ENCODE data around the gene TSPAN7. TPM values are rescaled to one million over a fixed set of nuclear protein-coding genes. Genes with fewer than 3 reads are reported as not detected.

TSPAN7 gene
- total RNA-seq, 1 experiment from 2014 or later = not detected

DNA sequence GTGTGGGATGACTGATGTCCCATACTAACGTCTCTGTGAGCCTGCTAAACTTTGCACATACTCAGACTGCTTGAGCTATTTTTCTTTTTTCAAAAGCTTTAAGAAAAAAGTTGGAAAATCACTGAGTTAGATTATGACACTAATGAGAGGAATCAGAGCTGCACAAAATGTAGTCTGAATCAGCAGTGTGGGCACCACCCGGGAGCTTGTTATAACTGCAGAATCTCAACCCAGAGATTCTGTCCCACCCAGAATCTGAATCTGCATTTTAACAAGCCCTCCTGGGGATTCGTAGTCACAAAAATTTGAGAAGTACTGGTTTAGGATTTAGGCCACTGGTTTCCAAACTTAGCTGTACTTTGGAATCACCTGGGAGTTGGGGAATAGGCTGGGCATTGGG, 137.8 kb downstream of the TSPAN7 start:
- CTCF ChIA-PET = no interaction called here
- Histone ChIP-seq H3F3A (ENCODE audit: low read length, unreplicated experiment) (no peaks in the 10 kb centered on the region), H2AFZ (ENCODE audit: low read length) (no peak overlapping the region), H3K4me1 (ENCODE audit: insufficient read depth, low read length) (no peaks in the 10 kb centered on the region), H3K9me2 (replicated peaks; ENCODE audit: low read length) (no peaks in the 10 kb centered on the region), H4K20me1 (ENCODE audit: low read length) (no peaks in the 10 kb centered on the region), H3K4me3 (ENCODE audit: low read length) (no peak overlapping the region), H3K4me2 (ENCODE audit: low read length) (no peak overlapping the region), H3K79me2 (ENCODE audit: low read length) (no peaks in the 10 kb centered on the region), H3K27me3 (ENCODE audit: low read length) (peaks cover 17% of the 10 kb centered on the region; the same call in 1 of the 2 replicates), H3K9me3 (ENCODE audit: low read length) (no peaks in the 10 kb centered on the region), H3K27ac (ENCODE audit: low read length) (no peak overlapping the region), H3K9ac (ENCODE audit: low read length) (no peak overlapping the region), H3K36me3 (ENCODE audit: low read depth, low read length) (no peaks in the 10 kb centered on the region)
- ATAC-seq = no peak
- POLR2A ChIA-PET (ENCODE audit: unreplicated experiment) = no interaction called here
- intact Hi-C loops (cut with micrococcal nuclease) = no loop called here
- no peak for DNase-seq
- no TSS peak for BruUV-seq (replicated peaks)
- no peak for TF ChIP-seq EZH2phosphoT487 (IDR thresholded peaks at IDR 0.05; ENCODE audit: borderline replicate concordance, low read length)
- TF ChIP-seq, protein P1, sequence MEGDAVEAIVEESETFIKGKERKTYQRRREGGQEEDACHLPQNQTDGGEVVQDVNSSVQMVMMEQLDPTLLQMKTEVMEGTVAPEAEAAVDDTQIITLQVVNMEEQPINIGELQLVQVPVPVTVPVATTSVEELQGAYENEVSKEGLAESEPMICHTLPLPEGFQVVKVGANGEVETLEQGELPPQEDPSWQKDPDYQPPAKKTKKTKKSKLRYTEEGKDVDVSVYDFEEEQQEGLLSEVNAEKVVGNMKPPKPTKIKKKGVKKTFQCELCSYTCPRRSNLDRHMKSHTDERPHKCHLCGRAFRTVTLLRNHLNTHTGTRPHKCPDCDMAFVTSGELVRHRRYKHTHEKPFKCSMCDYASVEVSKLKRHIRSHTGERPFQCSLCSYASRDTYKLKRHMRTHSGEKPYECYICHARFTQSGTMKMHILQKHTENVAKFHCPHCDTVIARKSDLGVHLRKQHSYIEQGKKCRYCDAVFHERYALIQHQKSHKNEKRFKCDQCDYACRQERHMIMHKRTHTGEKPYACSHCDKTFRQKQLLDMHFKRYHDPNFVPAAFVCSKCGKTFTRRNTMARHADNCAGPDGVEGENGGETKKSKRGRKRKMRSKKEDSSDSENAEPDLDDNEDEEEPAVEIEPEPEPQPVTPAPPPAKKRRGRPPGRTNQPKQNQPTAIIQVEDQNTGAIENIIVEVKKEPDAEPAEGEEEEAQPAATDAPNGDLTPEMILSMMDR (conservative IDR thresholded peaks at IDR 0.05; ENCODE audit: low read depth, low read length) = no peak
- no peak for TF ChIP-seq EZH2 (IDR thresholded peaks at IDR 0.05; ENCODE audit: low read length, unreplicated experiment)

DNA sequence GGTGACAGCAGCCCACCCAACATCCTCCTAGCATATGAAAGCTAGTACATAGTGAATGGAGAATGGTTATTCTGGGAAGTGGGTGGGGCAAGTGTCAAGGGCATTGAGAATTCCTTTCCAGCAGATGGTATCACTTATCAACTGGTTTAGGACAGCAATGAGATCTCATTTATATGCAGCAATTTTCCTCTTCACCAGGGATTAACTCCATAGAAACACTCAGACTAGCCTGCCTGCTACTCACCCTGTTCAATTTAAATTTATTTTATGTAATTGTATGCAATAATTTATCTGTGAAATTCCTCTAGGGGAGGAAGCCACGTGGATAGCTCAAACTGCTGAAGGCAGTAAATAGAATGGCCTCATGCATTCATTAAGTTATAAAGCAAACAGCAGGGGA, 138.4 kb downstream of the TSPAN7 start:
- Histone ChIP-seq H3K27ac (ENCODE audit: low read length) (no peak overlapping the region), H3K9ac (ENCODE audit: low read length) (no peak overlapping the region), H3K79me2 (ENCODE audit: low read length) (no peaks in the 10 kb centered on the region), H3K27me3 (ENCODE audit: low read length) (peaks cover 17% of the 10 kb centered on the region; the same call in 1 of the 2 replicates), H3K36me3 (ENCODE audit: low read depth, low read length) (no peaks in the 10 kb centered on the region), H3K9me2 (replicated peaks; ENCODE audit: low read length) (no peaks in the 10 kb centered on the region), H3K9me3 (ENCODE audit: low read length) (no peaks in the 10 kb centered on the region), H2AFZ (ENCODE audit: low read length) (no peak overlapping the region), H4K20me1 (ENCODE audit: low read length) (no peaks in the 10 kb centered on the region), H3K4me1 (ENCODE audit: insufficient read depth, low read length) (no peaks in the 10 kb centered on the region), H3K4me3 (ENCODE audit: low read length) (no peak overlapping the region), H3F3A (ENCODE audit: low read length, unreplicated experiment) (no peaks in the 10 kb centered on the region), H3K4me2 (ENCODE audit: low read length) (no peak overlapping the region)
- intact Hi-C loops (cut with micrococcal nuclease) = no loop called here
- BruUV-seq (replicated peaks) = no TSS peak
- CTCF ChIA-PET = no interaction called here
- TF ChIP-seq EZH2 (IDR thresholded peaks at IDR 0.05; ENCODE audit: low read length, unreplicated experiment) (no peak), EZH2phosphoT487 (IDR thresholded peaks at IDR 0.05; ENCODE audit: borderline replicate concordance, low read length) (no peak)
- TF ChIP-seq, protein P1 (conservative IDR thresholded peaks at IDR 0.05; ENCODE audit: low read depth, low read length) = no peak
- no peak for DNase-seq
- ATAC-seq = no peak
- POLR2A ChIA-PET (ENCODE audit: unreplicated experiment) = no interaction called here

DNA sequence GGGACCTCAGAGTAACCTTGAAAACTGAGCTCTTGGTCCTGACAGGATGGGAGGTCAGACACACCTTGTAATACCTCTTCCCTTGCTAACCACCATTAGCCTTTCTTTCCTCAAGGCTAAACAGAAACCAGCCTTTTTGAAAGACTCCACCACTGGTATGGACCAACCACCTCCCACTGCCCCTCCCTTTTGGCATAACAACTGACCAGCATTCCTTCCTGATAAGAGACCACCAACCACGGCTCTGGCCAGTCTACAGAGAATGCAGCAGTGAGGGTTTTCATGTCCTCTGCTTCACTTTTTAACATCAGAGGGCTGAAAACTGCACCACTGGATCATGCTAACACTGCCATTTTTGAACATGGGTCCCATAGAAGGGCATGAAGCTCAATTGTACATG, 139.7 kb downstream of the TSPAN7 start:
- POLR2A ChIA-PET (ENCODE audit: unreplicated experiment) = no interaction called here
- Histone ChIP-seq H2AFZ (ENCODE audit: low read length) (no peak overlapping the region), H3K9me2 (replicated peaks; ENCODE audit: low read length) (no peaks in the 10 kb centered on the region), H3K27me3 (ENCODE audit: low read length) (peaks cover 17% of the 10 kb centered on the region; the same call in 1 of the 2 replicates), H3K9ac (ENCODE audit: low read length) (no peak overlapping the region), H3K4me1 (ENCODE audit: insufficient read depth, low read length) (no peaks in the 10 kb centered on the region), H3K27ac (ENCODE audit: low read length) (no peak overlapping the region), H3K4me2 (ENCODE audit: low read length) (no peak overlapping the region), H3K79me2 (ENCODE audit: low read length) (no peaks in the 10 kb centered on the region), H3K36me3 (ENCODE audit: low read depth, low read length) (no peaks in the 10 kb centered on the region), H3K9me3 (ENCODE audit: low read length) (no peaks in the 10 kb centered on the region), H4K20me1 (ENCODE audit: low read length) (no peaks in the 10 kb centered on the region), H3K4me3 (ENCODE audit: low read length) (no peak overlapping the region), H3F3A (ENCODE audit: low read length, unreplicated experiment) (no peaks in the 10 kb centered on the region)
- no TSS peak for BruUV-seq (replicated peaks)
- intact Hi-C loops (cut with micrococcal nuclease) = no loop called here
- TF ChIP-seq EZH2phosphoT487 (IDR thresholded peaks at IDR 0.05; ENCODE audit: borderline replicate concordance, low read length) = no peak
- TF ChIP-seq, protein P1 (conservative IDR thresholded peaks at IDR 0.05; ENCODE audit: low read depth, low read length) = no peak
- TF ChIP-seq EZH2 (IDR thresholded peaks at IDR 0.05; ENCODE audit: low read length, unreplicated experiment) = no peak
- CTCF ChIA-PET = no interaction called here
- ATAC-seq (no peak), DNase-seq (no peak)
